GM23338 (cell line): Measurements from ENCODE around the gene SLC13A5. TPM values are rescaled to one million over a fixed set of nuclear protein-coding genes. Genes with fewer than 3 reads are reported as not detected.

Source experiments
- ATAC-seq: fragments of 200-7000 bp; cut with Tn5 transposase; 3 replicates; pipeline ENCODE4 v1.9.1; 2020
- DNase-seq: peaks from one replicate; pipeline ENCODE4 v3.0.0-alpha.2; 2015; ENCODE audit warnings: low spot score
- H2AFZ ChIP-seq: fragments of 200-600 bp; sonication (generic); 2 replicates; pipeline ENCODE4 v1.8.0; 2016; ENCODE audit warnings: antibody characterized with exemption, mild to moderate bottlenecking, moderate library complexity
- H3F3A ChIP-seq: fragments of 200-600 bp; sonication (generic); replicated peaks from 2 replicates; pipeline ENCODE4 v1.8.0; 2017; ENCODE audit warnings: antibody characterized with exemption, mixed run types, low read depth
- H3K27ac ChIP-seq: fragments of 200-600 bp; sonication (generic); 2 replicates; pipeline ENCODE4 v1.6.1; 2016; ENCODE audit warnings: low read depth
- H3K27me3 ChIP-seq: fragments of 200-600 bp; sonication (generic); 2 replicates; pipeline ENCODE4 v1.8.0; 2016; ENCODE audit warnings: mild to moderate bottlenecking, mixed run types, moderate library complexity; ENCODE audit not compliant: insufficient read depth
- H3K36me3 ChIP-seq: fragments of 200-600 bp; sonication (generic); 2 replicates; pipeline ENCODE4 v1.8.0; 2016; ENCODE audit warnings: mild to moderate bottlenecking; ENCODE audit not compliant: insufficient read depth
- H3K4me1 ChIP-seq: fragments of 200-600 bp; sonication (generic); 2 replicates; pipeline ENCODE4 v1.8.0; 2016; ENCODE audit warnings: mild to moderate bottlenecking, moderate library complexity; ENCODE audit not compliant: insufficient read depth
- H3K4me2 ChIP-seq: fragments of 200-600 bp; sonication (generic); 2 replicates; pipeline ENCODE4 v1.7.1; 2017; ENCODE audit warnings: mixed run types
- H3K4me3 ChIP-seq: fragments of 200-600 bp; sonication (generic); 2 replicates; pipeline ENCODE4 v1.6.1; 2016; ENCODE audit warnings: mixed run types
- H3K79me2 ChIP-seq: fragments of 200-600 bp; sonication (generic); replicated peaks from 2 replicates; pipeline ENCODE4 v1.8.0; 2017; ENCODE audit warnings: mild to moderate bottlenecking; ENCODE audit not compliant: insufficient read depth
- H3K9me2 ChIP-seq: fragments of 200-600 bp; sonication (generic); 2 replicates; pipeline ENCODE4 v1.8.0; 2017; ENCODE audit not compliant: insufficient read depth
- H4K20me1 ChIP-seq: fragments of 200-600 bp; sonication (generic); replicated peaks from 2 replicates; pipeline ENCODE4 v1.8.0; 2017; ENCODE audit warnings: mild to moderate bottlenecking; ENCODE audit not compliant: insufficient read depth
- H3K27ac Mint-ChIP-seq: 2 replicates; pipeline ENCODE4 v1.8.0; 2020; ENCODE audit warnings: inconsistent platforms, mild to moderate bottlenecking, moderate library complexity, mixed read lengths
- H3K27me3 Mint-ChIP-seq: 3 replicates; pipeline ENCODE4 v1.8.0; 2022; ENCODE audit warnings: low read depth, mild to moderate bottlenecking, moderate library complexity, mixed read lengths, inconsistent platforms; ENCODE audit not compliant: insufficient read depth, poor library complexity
- H3K36me3 Mint-ChIP-seq: 3 replicates; pipeline ENCODE4 v1.8.0; 2021; ENCODE audit warnings: low read depth, mild to moderate bottlenecking, inconsistent platforms, moderate library complexity, mixed read lengths
- H3K4me1 Mint-ChIP-seq: 3 replicates; pipeline ENCODE4 v1.8.0; 2020; ENCODE audit warnings: mild to moderate bottlenecking, inconsistent platforms, mixed read lengths
- H3K4me3 Mint-ChIP-seq: 3 replicates; pipeline ENCODE4 v1.8.0; 2021; ENCODE audit warnings: moderate library complexity, mild to moderate bottlenecking, inconsistent platforms, mixed read lengths
- H3K9me3 Mint-ChIP-seq: 3 replicates; pipeline ENCODE4 v1.8.0; 2020; ENCODE audit warnings: moderate library complexity, mild to moderate bottlenecking, inconsistent platforms, mixed read lengths
- CREB1 ChIP-seq: fragments of 250-450 bp; sonication (Bioruptor Pico); IDR thresholded peaks from 2 replicates; pipeline ENCODE4 v1.5.0; 2020; ENCODE audit warnings: low read depth, mild to moderate bottlenecking, moderate library complexity
- EZH2 ChIP-seq: fragments of 200-600 bp; sonication (generic); IDR thresholded peaks from one replicate; pipeline ENCODE4 v1.8.0; 2017; ENCODE audit warnings: antibody characterized with exemption, mild to moderate bottlenecking, low read depth; ENCODE audit not compliant: unreplicated experiment
- EZH2phosphoT487 ChIP-seq: fragments of 200-600 bp; sonication (generic); IDR thresholded peaks from one replicate; pipeline ENCODE4 v1.8.1; 2018; ENCODE audit warnings: antibody characterized with exemption; ENCODE audit not compliant: unreplicated experiment
- JUNB ChIP-seq: IDR thresholded peaks from one replicate; pipeline ENCODE4 v1.6.1; 2016; ENCODE audit warnings: antibody characterized with exemption; ENCODE audit not compliant: unreplicated experiment
- NANOG ChIP-seq: IDR thresholded peaks from 2 replicates; pipeline ENCODE4 v1.6.1; 2016; ENCODE audit warnings: antibody characterized with exemption, borderline replicate concordance
- POLR2AphosphoS5 ChIP-seq: IDR thresholded peaks from 2 replicates; pipeline ENCODE4 v1.6.1; 2016; ENCODE audit warnings: antibody characterized with exemption, low read depth
- STAT1 ChIP-seq: IDR thresholded peaks from one replicate; pipeline ENCODE4 v1.6.1; 2016; ENCODE audit warnings: antibody characterized with exemption; ENCODE audit not compliant: unreplicated experiment
- ZNF114 ChIP-seq: fragments of 250-450 bp; sonication (Bioruptor Pico); IDR thresholded peaks from 2 replicates; pipeline ENCODE4 v1.5.0; 2020; ENCODE audit warnings: mild to moderate bottlenecking, moderate library complexity
- ZNF331 ChIP-seq: fragments of 250-450 bp; sonication (Bioruptor Pico); IDR thresholded peaks from 2 replicates; pipeline ENCODE4 v1.5.0; 2020; ENCODE audit warnings: low read depth, mild to moderate bottlenecking, moderate library complexity
- polyA plus RNA-seq: library from polyadenylated mRNA; unstranded; fragments of >200 nt; fragmentation: Nextera tagmentation; extraction: Ambion mirVana; gene quantifications from 2 replicates; pipeline ENCODE4 v1.2.1, GENCODE V29; 2016
- total RNA-seq: library from RNA; depleted of rRNA; stranded (reverse); fragments of >200 nt; shearing (Covaris generic); gene quantifications from 2 replicates; pipeline ENCODE4 v1.2.3, GENCODE V29; 2014
- TF ChIP-seq, protein P1 (sequence below): IDR thresholded peaks from 2 replicates; pipeline ENCODE4 v1.6.1; 2016; ENCODE audit warnings: antibody characterized with exemption
- TF ChIP-seq, protein P2 (sequence below), 2 experiments: fragments of 200-600 bp in 1 of 2; sonication (generic) in 1 of 2; conservative IDR thresholded peaks; 2 replicates each; pipeline versions ENCODE4 v1.5.1 to v1.6.1; 2016 to 2017; ENCODE audit warnings: antibody characterized with exemption in 2 of 2, low read depth in 2 of 2, mild to moderate bottlenecking in 2 of 2, moderate library complexity in 1 of 2
- TF ChIP-seq, protein P3 (sequence below): IDR thresholded peaks from one replicate; pipeline ENCODE4 v1.6.1; 2018; ENCODE audit warnings: antibody characterized with exemption; ENCODE audit not compliant: unreplicated experiment
- TF ChIP-seq, protein P4 (sequence below): fragments of 250-450 bp; sonication (Bioruptor Pico); IDR thresholded peaks from 2 replicates; pipeline ENCODE4 v1.5.0; 2020; ENCODE audit warnings: mild to moderate bottlenecking, moderate library complexity

SLC13A5 gene
- total and polyA plus RNA-seq, 2 experiments from 2014 or later = 1.2 to 2.3 TPM

DNA sequence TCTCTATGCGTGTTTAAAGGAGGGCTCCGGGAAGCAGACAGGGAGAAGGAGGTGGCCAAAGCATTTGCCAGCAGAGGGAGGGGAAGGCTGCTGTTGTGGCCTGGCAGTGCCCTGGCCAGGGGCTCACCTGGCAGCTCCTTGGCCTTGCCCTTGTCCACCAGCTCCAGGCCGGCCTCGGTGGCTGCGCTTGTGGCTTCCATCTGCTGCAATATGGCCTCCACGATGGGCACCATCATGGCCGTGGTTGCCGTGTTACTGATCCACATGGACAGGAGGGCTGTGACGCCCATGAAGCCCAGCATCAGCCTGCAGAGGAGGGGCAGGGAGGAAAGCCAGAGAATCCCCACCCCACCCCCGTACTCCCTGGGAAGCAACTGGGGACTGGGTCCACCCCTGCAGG, 9.4 kb downstream of the SLC13A5 start:
- Mint-ChIP-seq H3K9me3 (no peaks in the 10 kb centered on the region), H3K27me3 (peaks cover 18% of the 10 kb centered on the region), H3K4me3 (no peak overlapping the region), H3K36me3 (no peaks in the 10 kb centered on the region), H3K27ac (no peak overlapping the region), H3K4me1 (peaks cover 7% of the 10 kb centered on the region)
- no peak overlapping the region for H2AFZ ChIP-seq
- no peak overlapping the region for H3K4me2 ChIP-seq
- H3K4me3 ChIP-seq = no peak overlapping the region
- no peaks in the 10 kb centered on the region for H3F3A ChIP-seq
- H3K4me1 ChIP-seq = no peaks in the 10 kb centered on the region; the same call in 1 of the 2 replicates
- no peaks in the 10 kb centered on the region for H3K27me3 ChIP-seq
- DNase-seq (no peak), ATAC-seq (no peak)
- TF ChIP-seq, protein P1, sequence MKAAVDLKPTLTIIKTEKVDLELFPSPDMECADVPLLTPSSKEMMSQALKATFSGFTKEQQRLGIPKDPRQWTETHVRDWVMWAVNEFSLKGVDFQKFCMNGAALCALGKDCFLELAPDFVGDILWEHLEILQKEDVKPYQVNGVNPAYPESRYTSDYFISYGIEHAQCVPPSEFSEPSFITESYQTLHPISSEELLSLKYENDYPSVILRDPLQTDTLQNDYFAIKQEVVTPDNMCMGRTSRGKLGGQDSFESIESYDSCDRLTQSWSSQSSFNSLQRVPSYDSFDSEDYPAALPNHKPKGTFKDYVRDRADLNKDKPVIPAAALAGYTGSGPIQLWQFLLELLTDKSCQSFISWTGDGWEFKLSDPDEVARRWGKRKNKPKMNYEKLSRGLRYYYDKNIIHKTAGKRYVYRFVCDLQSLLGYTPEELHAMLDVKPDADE = no peak
- TF ChIP-seq, protein P2, sequence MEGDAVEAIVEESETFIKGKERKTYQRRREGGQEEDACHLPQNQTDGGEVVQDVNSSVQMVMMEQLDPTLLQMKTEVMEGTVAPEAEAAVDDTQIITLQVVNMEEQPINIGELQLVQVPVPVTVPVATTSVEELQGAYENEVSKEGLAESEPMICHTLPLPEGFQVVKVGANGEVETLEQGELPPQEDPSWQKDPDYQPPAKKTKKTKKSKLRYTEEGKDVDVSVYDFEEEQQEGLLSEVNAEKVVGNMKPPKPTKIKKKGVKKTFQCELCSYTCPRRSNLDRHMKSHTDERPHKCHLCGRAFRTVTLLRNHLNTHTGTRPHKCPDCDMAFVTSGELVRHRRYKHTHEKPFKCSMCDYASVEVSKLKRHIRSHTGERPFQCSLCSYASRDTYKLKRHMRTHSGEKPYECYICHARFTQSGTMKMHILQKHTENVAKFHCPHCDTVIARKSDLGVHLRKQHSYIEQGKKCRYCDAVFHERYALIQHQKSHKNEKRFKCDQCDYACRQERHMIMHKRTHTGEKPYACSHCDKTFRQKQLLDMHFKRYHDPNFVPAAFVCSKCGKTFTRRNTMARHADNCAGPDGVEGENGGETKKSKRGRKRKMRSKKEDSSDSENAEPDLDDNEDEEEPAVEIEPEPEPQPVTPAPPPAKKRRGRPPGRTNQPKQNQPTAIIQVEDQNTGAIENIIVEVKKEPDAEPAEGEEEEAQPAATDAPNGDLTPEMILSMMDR (conservative IDR thresholded peaks at IDR 0.05; ENCODE audit: low read depth in 2 of 2) = no peak
- TF ChIP-seq ZNF331 (no peak), EZH2 (no peak), POLR2AphosphoS5 (no peak), ZNF114 (CRISPR knock-in tag) (no peak), STAT1 (no peak), EZH2phosphoT487 (no peak), NANOG (no peak), CREB1 (CRISPR knock-in tag) (no peak), JUNB (no peak)
- TF ChIP-seq, protein P3, sequence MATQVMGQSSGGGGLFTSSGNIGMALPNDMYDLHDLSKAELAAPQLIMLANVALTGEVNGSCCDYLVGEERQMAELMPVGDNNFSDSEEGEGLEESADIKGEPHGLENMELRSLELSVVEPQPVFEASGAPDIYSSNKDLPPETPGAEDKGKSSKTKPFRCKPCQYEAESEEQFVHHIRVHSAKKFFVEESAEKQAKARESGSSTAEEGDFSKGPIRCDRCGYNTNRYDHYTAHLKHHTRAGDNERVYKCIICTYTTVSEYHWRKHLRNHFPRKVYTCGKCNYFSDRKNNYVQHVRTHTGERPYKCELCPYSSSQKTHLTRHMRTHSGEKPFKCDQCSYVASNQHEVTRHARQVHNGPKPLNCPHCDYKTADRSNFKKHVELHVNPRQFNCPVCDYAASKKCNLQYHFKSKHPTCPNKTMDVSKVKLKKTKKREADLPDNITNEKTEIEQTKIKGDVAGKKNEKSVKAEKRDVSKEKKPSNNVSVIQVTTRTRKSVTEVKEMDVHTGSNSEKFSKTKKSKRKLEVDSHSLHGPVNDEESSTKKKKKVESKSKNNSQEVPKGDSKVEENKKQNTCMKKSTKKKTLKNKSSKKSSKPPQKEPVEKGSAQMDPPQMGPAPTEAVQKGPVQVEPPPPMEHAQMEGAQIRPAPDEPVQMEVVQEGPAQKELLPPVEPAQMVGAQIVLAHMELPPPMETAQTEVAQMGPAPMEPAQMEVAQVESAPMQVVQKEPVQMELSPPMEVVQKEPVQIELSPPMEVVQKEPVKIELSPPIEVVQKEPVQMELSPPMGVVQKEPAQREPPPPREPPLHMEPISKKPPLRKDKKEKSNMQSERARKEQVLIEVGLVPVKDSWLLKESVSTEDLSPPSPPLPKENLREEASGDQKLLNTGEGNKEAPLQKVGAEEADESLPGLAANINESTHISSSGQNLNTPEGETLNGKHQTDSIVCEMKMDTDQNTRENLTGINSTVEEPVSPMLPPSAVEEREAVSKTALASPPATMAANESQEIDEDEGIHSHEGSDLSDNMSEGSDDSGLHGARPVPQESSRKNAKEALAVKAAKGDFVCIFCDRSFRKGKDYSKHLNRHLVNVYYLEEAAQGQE = no peak
- TF ChIP-seq, protein P4, sequence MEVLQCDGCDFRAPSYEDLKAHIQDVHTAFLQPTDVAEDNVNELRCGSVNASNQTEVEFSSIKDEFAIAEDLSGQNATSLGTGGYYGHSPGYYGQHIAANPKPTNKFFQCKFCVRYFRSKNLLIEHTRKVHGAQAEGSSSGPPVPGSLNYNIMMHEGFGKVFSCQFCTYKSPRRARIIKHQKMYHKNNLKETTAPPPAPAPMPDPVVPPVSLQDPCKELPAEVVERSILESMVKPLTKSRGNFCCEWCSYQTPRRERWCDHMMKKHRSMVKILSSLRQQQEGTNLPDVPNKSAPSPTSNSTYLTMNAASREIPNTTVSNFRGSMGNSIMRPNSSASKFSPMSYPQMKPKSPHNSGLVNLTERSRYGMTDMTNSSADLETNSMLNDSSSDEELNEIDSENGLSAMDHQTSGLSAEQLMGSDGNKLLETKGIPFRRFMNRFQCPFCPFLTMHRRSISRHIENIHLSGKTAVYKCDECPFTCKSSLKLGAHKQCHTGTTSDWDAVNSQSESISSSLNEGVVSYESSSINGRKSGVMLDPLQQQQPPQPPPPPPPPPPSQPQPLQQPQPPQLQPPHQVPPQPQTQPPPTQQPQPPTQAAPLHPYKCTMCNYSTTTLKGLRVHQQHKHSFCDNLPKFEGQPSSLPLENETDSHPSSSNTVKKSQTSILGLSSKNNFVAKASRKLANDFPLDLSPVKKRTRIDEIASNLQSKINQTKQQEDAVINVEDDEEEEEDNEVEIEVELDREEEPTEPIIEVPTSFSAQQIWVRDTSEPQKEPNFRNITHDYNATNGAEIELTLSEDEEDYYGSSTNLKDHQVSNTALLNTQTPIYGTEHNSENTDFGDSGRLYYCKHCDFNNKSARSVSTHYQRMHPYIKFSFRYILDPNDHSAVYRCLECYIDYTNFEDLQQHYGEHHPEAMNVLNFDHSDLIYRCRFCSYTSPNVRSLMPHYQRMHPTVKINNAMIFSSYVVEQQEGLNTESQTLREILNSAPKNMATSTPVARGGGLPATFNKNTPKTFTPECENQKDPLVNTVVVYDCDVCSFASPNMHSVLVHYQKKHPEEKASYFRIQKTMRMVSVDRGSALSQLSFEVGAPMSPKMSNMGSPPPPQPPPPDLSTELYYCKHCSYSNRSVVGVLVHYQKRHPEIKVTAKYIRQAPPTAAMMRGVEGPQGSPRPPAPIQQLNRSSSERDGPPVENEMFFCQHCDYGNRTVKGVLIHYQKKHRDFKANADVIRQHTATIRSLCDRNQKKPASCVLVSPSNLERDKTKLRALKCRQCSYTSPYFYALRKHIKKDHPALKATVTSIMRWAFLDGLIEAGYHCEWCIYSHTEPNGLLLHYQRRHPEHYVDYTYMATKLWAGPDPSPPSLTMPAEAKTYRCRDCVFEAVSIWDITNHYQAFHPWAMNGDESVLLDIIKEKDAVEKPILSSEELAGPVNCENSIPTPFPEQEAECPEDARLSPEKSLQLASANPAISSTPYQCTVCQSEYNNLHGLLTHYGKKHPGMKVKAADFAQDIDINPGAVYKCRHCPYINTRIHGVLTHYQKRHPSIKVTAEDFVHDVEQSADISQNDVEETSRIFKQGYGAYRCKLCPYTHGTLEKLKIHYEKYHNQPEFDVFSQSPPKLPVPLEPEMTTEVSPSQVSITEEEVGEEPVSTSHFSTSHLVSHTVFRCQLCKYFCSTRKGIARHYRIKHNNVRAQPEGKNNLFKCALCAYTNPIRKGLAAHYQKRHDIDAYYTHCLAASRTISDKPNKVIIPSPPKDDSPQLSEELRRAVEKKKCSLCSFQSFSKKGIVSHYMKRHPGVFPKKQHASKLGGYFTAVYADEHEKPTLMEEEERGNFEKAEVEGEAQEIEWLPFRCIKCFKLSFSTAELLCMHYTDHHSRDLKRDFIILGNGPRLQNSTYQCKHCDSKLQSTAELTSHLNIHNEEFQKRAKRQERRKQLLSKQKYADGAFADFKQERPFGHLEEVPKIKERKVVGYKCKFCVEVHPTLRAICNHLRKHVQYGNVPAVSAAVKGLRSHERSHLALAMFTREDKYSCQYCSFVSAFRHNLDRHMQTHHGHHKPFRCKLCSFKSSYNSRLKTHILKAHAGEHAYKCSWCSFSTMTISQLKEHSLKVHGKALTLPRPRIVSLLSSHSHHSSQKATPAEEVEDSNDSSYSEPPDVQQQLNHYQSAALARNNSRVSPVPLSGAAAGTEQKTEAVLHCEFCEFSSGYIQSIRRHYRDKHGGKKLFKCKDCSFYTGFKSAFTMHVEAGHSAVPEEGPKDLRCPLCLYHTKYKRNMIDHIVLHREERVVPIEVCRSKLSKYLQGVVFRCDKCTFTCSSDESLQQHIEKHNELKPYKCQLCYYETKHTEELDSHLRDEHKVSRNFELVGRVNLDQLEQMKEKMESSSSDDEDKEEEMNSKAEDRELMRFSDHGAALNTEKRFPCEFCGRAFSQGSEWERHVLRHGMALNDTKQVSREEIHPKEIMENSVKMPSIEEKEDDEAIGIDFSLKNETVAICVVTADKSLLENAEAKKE (CRISPR knock-in tag) = no peak
- no peak overlapping the region for H3K27ac ChIP-seq
- no peaks in the 10 kb centered on the region for H3K36me3 ChIP-seq
- H3K9me2 ChIP-seq = no peaks in the 10 kb centered on the region
- no peaks in the 10 kb centered on the region for H4K20me1 ChIP-seq
- H3K79me2 ChIP-seq = no peaks in the 10 kb centered on the region
